ENCODE data around the gene G6PC3. TPM values are rescaled to one million over a fixed set of nuclear protein-coding genes. Genes with fewer than 3 reads are reported as not detected.

G6PC3 gene
- total and polyA plus RNA-seq, 2 donors (not counting 3 experiments of a cell fraction or from before 2014, with no cell fraction given), result 78.4 to 194 TPM

DNA sequence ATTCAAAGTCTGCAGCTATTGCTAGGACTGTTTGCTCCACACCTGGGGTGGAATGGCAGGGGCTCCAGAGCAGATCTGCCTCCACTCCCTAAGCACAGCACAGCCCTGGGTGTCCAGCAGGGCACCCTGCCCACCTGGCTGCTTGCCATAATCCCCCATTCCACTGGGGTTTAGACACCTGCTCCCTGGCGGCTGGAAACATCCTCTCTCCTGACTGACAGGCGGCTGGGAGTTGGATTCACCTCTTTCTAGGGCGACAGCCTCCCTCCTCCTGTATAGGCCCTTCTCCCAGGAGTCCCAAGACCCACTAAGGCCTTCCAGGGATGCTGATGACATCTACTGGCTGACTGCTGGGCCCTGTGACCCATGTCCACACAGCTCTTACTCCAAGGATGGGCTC is 34.9 kb downstream of the G6PC3 start:
- intact Hi-C loops (cut with micrococcal nuclease), result no loop called here
- TF ChIP-seq JUN (IDR thresholded peaks at IDR 0.05; ENCODE audit: borderline replicate concordance, insufficient read depth, insufficient read length, low read depth) (no peak), EZH2 (IDR thresholded peaks at IDR 0.05; ENCODE audit: borderline replicate concordance, low read depth, low read length, severe bottlenecking) (no peak), MYC (IDR thresholded peaks at IDR 0.05; ENCODE audit: low read depth, low read length) (no peak), GATA2 (IDR thresholded peaks at IDR 0.05; ENCODE audit: insufficient read depth, insufficient read length, low read depth, low read length) (no peak), POLR2A (IDR thresholded peaks at IDR 0.05; ENCODE audit: low read depth, low read length) (no peak), FOS (IDR thresholded peaks at IDR 0.05; ENCODE audit: borderline replicate concordance, insufficient read depth, low read length) (no peak), POLR2AphosphoS5 (IDR thresholded peaks at IDR 0.05; ENCODE audit: insufficient read depth, low read depth, low read length) (no peak)
- TF ChIP-seq, protein P1, sequence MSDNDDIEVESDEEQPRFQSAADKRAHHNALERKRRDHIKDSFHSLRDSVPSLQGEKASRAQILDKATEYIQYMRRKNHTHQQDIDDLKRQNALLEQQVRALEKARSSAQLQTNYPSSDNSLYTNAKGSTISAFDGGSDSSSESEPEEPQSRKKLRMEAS (IDR thresholded peaks at IDR 0.05; ENCODE audit: insufficient read depth, insufficient read length), result no peak
- TF ChIP-seq, protein P2, sequence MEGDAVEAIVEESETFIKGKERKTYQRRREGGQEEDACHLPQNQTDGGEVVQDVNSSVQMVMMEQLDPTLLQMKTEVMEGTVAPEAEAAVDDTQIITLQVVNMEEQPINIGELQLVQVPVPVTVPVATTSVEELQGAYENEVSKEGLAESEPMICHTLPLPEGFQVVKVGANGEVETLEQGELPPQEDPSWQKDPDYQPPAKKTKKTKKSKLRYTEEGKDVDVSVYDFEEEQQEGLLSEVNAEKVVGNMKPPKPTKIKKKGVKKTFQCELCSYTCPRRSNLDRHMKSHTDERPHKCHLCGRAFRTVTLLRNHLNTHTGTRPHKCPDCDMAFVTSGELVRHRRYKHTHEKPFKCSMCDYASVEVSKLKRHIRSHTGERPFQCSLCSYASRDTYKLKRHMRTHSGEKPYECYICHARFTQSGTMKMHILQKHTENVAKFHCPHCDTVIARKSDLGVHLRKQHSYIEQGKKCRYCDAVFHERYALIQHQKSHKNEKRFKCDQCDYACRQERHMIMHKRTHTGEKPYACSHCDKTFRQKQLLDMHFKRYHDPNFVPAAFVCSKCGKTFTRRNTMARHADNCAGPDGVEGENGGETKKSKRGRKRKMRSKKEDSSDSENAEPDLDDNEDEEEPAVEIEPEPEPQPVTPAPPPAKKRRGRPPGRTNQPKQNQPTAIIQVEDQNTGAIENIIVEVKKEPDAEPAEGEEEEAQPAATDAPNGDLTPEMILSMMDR (IDR thresholded peaks at IDR 0.05; ENCODE audit: extremely low read depth in 1 of 2, insufficient read depth in 1 of 2, low read depth in 1 of 2, low read length in 2 of 2), result no peak
- Histone ChIP-seq H3K4me2 (ENCODE audit: insufficient read depth, low read length) (no peak overlapping the region), H3K79me2 (ENCODE audit: control insufficient read depth, insufficient read depth, low read length) (no peaks in the 10 kb centered on the region), H3K36me3 (ENCODE audit: control insufficient read depth in 2 of 2, extremely low read depth in 1 of 2, insufficient read depth in 2 of 2, low read length in 2 of 2) (no peaks in the 10 kb centered on the region), H3K4me1 (ENCODE audit: control insufficient read depth, extremely low read depth, insufficient read depth, low read length) (peaks cover 3% of the 10 kb centered on the region), H3K9me3 (replicated peaks; ENCODE audit: control insufficient read depth, insufficient read depth, low read length) (no peaks in the 10 kb centered on the region), H3K9me1 (replicated peaks; ENCODE audit: control insufficient read depth, extremely low read depth, insufficient read depth, low read length) (no peaks in the 10 kb centered on the region), H3K4me3 (replicated peaks in 1 of 3; ENCODE audit: insufficient read depth in 1 of 3, low read depth in 1 of 3, low read length in 3 of 3) (no peak overlapping the region), H3K27ac (ENCODE audit: insufficient read depth, low read depth, low read length) (no peak overlapping the region), H3K27me3 (ENCODE audit: control insufficient read depth in 2 of 2, insufficient read depth in 2 of 2, low read length in 2 of 2) (no peaks in the 10 kb centered on the region), H2AFZ (ENCODE audit: low read depth, low read length) (no peak overlapping the region), H3K9ac (replicated peaks; ENCODE audit: extremely low read depth, insufficient read depth, low read length) (no peak overlapping the region), H4K20me1 (replicated peaks; ENCODE audit: control insufficient read depth, extremely low read depth, insufficient read depth, low read length) (no peaks in the 10 kb centered on the region)
- dilution Hi-C loops (cut with MboI; ENCODE audit: extremely low pct_ligation_motif_present, low sequenced_read_pairs), result no loop called here
- no peak for DNase-seq (ENCODE audit: low read depth, low spot score)
- no TSS peak for BruUV-seq (replicated peaks)
- FAIRE-seq, result no peak
- CTCF ChIA-PET, result interaction anchor here (0.6 to 2.9 kb wide), 3 partner anchors 11 to 65 kb away, joined by 3 to 21 read pairs (median 3); no protein-coding TSS in a partner anchor
- POLR2A ChIA-PET, result interaction anchor here (0.6 kb wide), 1 partner anchor 71 kb away, joined by 5 read pairs; no protein-coding TSS in a partner anchor

All from endothelial cell of umbilical vein (primary cell).